GM21619 (cell line): ENCODE results near the gene ABCC1.
"Not testable (repeated sequence)": the region's sequence is repeated elsewhere in the genome, so short reads cannot be mapped to it uniquely, and the experiment has no call there.

Experiments used
- ATAC-seq: cut with Tn5 transposase; IDR thresholded peaks from one replicate; pipeline ENCODE4 v1.9.1; 2021; ENCODE audit not compliant: unreplicated experiment

Gene ABCC1

DNA sequence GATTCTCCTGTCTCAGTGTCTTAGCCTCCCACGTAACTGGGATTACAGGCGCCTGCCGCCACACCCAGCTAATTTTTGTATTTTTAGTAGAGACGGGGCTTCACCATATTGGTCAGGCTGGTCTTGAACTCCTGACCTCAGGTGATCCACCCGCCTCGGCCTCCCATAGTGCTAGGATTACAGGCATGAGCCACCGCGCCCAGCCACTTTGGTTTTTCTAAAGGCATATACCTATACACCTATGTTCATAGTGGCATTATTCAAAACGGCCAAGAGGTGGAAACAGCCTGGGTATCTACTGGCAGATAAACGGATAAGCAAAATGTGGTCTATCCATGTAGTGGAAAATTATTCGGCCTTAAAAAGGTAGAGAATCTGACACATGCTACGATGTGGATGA lies 203.6 kb downstream of the ABCC1 start:
- not testable (repeated sequence) for ATAC-seq

DNA sequence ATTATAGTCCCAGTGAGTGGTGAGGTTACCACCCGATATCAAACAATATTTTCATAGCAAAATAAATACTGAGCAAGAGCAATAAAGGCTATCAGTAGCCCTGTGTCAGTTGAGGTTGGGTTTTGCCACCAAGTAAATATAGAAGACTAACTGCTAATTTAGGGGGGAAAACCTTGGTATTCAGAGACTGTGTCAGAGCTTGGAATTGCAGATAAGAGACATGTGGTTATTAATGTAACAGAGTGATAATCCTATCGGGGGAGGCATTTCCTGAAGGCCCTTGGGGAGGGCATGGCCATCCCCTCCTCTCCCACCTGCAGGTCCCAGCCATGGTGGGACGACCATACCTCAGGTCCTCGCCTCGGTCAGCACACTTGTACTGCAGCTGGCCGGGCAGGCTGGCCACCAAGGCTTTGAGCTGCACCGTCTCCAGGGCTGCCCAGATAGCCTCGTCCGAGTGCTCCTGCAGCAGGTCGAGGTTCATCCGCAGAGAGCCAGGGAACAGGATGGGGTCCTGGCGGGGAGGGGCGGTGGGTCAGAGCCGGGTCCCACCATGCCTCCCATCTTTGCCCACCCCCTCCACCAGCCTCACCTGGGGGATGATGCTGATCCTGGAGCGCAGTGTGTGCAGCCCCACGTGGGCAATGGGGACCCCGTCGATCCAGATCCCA lies 205.0 kb downstream of the ABCC1 start:
- no peak for ATAC-seq

DNA sequence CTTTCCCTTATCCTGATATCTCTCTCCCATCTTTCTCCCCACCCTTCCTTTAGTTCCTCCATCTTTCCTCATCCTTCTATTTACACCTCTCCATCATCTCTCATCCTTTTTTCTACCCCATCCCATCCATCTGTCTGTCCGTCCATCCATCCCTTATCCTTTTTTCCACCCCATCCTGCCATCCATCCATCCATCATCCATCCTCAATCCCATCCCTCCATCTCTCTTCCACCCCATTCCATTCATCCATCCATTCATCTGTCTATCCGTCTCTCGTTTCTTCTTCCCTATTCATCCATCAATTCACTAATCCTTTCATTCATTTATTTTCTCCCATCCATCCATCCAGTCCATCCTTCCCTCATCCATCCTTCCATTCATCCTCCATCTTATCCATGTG lies 205.8 kb downstream of the ABCC1 start:
- no peak for ATAC-seq

DNA sequence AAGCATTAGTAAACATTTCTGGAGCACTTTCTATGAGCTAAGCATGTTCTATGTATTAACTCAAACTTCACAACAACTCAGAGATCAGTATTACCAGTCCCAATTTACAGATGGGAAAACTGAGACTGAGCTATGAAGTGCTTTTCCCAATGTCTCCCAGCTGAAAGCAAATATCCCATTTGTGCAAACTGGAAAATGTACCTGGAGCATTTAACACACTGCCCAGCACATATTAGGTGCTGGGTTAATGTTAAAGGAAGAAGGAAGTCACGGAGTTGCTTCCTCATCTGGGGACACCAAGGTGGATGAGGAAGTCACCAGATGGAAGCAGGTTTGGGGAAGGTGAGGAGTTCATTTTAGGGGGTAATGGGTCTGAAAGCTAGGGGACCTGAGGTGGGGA lies 207.8 kb downstream of the ABCC1 start:
- ATAC-seq, result no peak

DNA sequence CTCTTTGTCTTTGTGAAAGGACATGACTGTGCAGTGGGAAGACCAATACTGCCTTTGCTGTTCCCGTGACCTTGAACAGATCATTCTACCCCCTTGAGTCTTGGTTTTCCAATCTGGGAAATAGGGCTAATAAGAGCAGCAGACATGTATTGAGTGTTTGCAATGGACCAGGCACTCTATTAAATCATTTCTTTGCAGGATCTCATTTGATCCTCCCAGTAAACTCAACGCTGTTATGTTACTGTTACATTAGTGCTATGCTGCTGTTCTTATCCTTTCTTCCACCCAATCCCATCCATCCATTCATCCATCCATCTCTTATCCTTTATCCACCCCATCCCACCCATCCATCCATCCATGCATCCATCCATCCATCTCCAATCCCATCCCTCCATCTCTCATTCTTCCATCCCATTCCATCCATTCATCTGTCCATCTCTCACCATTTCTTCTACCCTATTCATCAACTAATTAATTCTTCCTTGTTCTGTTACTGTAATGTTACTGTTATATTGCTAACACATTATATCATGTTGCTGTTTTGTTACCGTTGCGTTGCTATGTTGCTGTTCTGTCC lies 208.8 kb downstream of the ABCC1 start:
- no peak for ATAC-seq

DNA sequence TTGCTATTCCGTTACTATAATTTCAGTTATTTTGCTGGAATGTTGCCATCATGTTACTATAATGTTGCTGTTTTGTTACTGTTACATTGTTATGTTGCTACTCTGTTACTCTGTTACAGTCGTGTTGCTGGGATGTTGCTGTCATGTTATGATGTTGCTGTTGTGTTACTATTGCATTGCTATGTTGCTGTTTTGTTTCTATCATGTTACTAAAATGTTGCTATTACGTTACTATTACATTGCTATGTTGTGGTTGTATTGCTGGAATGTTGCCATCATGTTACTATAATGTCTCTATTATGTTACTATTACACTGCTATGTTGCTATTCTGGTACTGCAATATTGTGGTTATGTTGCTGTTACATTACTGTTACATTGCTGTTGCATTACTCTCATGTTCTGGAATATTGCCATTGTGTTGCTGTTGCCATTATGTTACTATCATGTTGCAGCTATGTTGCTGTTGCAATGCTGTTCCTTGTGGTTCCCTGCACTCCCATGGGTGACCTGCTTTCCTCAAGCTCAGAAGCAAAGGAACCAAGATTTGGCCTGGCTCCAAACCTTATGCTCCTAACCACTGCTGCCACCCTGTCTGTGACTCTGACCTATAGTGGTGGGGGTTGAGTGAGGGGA lies 209.4 kb downstream of the ABCC1 start:
- ATAC-seq, result no peak

DNA sequence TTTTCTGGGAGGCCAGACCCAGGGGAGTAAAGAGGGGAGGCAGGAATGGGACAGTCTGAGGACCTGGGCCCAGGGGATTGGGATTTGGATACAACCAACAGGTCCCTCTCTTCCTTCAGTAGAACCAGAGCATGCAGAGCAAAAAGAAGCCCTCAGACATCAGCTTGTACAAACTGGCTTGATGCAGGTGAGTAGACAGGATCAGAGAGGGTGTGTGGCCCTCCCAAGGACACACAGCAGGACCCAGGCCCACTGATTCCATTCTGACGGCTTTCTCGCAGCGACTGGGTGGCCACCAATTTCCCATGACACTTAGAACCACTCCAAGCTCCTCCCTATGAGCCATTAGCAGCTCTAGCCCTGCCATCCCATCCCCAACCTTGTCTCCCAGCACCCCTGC lies 210.2 kb downstream of the ABCC1 start:
- ATAC-seq, result no peak

DNA sequence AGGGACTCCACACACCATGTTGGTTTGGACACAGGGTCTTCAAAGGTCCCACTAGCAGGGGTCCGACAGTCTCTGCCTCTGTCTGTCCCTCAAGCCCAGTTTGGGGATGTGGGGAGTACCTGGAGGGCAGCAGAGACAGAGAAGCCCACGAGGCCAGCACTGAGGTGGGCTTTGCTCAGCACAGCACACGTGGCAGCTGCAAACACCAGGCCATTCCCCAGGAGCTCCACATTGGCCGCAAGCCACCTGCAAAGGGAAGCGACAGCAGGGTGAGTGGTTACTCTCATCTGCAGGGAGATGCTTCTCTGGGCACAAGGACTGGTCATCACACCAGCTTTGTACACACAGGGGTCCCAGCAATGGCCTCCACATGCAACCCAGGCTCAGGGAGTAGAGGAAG lies 211.9 kb downstream of the ABCC1 start:
- no peak for ATAC-seq

DNA sequence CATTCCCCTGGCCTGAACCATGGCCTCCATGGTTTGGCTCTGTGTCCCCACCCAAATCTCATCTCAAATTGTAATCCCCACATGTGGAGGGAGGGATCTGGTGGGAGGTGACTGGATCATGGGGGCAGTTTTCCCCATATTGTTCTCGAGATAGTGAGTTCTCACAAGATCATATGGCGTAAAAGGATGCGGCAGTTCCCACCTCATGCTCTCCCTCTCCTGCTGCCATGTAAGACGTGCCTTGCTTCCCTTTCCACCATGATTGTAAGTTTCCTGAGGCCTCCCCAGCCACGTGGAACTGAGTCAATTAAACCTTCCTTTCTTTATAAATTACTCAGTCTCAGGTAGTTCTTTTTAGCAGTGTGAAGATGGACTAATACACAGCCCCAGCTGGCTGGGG lies 212.4 kb downstream of the ABCC1 start:
- ATAC-seq, result not testable (repeated sequence)

DNA sequence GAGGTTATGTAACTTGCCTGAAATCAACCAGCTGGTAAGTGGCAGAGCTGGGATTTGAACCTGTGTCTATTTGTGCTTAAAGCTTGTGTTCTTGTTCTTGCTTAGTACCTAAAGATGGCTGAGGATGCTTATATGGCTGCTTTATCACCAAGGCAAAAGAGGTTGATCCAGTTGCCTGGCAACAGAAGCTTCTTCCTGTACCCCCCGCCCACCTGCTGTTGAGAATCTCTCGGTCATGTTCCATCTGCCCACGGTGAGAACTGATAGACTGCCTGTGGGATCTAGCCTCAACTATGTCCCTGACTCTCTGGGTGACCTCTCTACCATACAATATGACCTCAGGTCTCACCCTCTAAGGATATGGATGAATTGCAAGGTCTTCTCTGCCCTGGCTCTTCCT lies 213.2 kb downstream of the ABCC1 start:
- ATAC-seq, result no peak

DNA sequence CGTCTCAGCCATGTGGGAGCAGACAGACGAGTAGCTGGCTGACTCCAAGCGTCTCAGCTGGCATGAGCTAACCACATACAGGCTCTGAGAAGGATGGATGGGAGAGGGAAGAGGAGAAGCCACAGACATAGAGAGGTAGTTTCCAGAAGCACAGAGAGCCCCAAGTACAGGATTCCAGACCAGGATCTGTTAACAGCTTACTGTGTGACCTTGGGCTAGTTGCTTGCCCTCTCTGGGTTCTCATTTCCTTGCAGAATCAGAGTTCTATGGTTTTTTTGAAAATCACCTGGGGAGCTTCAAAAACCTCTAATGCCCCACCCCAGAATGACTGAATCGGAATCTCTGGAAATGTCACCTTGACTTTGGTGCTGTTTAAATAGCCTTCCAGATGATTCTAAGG lies 213.7 kb downstream of the ABCC1 start:
- no peak for ATAC-seq

DNA sequence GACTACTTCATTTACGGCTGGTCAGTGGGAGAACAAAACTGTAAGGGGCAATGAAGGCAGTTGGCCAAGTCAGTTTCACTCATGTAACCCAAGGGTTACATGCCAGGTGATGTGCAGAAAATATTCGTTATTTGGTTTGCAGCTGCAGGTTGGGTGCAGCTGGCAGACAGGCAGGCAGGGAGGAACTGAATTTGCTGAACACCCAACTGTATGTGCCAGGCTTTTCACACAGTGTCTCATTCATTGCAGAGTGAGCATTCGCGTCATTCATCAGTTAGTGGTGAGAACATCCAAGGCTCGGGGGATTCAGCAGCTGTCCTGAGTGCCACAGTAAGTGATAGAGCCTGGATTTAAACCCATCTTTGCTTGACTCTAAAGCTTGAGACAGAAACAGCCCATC lies 214.2 kb downstream of the ABCC1 start:
- no peak for ATAC-seq

DNA sequence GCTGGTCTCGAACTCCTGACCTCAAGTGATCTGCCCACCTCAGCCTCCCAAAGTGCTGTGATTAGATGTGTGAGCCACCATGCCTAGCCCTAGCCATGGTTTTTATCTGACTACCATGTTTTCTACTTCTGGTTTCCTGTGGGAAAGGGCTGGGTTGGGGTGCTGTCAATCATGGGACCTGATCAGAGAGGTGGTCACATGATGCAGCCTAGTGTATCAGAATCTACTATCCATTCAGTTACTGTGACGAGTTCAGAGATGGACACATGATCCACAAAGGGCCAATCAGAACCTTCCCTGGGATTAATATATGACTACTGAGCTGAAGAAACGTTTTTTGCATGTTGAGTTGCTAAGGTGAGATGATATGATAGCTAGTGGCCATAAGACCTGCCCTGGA lies 214.8 kb downstream of the ABCC1 start:
- ATAC-seq, result no peak

DNA sequence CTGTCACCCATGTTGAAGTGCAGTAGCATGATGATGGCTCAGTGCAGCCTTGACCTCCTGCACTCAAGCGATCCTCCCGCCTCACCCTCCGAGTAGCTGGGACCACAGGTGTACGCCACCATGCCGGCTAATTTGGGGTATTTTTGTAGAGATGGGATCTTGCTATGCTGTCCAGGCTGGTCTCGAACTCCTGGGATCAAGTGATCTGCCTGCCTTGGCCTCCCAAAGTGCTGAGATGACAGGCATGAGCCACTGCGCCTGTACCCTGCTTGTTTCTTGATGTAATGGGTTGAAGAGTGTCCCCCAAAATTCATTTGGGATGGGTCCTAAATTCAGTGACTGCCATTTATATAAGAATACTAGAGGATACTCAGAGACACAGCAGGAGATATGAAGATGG lies 216.7 kb downstream of the ABCC1 start:
- no peak for ATAC-seq

DNA sequence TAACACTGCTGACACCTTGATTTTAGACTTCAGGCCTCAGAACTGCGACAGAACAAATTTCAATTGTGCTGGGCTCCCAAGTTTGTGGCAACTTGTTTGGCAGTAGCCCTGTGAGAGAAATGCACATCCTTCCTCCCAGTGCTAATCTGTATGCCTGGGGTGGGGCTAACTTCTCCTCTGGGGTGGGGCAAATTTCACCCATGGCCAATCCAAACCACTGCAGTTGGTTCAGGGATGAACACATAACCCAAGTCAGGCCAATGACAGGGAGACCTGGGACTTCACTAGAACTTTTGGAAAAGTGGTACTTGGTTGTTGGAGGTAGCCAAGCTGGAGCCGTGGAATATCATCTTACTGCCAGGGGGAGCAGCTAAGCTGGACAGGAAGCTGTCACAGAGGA lies 217.5 kb downstream of the ABCC1 start:
- no peak for ATAC-seq

DNA sequence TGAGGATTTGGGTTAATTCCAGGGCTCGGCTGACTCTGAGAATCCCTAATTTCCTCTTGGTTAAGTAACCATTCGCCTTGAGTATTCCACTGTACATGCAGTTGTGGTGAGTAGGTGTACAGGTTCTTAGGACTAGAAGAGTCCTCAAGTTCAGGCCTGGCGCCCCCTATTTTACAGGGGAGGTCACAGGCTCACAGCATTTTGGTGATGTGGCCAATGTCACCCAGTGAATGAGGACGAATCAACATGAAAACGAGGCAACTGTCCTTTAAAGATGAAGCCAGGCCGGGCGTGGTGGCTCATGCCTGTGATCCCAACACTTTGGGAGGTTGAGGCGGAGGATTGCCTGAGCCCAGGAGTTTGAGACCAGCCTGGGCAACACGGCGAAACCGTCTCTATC lies 218.5 kb downstream of the ABCC1 start:
- no peak for ATAC-seq

DNA sequence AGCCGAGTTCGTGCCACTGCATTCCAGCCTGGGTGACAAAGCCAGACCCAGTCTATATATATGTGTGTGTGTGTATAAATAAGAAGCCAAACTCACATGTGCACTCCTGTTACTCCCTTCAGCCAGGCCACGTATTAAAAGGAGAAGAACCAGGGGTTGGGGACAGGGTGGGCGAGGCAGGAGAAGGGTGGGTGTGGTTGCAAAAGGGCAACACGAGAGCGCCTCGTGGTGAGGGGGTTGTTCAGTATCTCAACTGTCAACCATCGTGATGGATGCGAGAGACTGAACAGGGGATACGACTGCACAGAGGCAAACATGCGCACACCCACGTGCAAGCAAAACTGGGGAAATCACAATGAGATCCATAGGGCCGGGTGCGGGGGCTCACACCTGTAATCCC lies 219.0 kb downstream of the ABCC1 start:
- ATAC-seq, result no peak

DNA sequence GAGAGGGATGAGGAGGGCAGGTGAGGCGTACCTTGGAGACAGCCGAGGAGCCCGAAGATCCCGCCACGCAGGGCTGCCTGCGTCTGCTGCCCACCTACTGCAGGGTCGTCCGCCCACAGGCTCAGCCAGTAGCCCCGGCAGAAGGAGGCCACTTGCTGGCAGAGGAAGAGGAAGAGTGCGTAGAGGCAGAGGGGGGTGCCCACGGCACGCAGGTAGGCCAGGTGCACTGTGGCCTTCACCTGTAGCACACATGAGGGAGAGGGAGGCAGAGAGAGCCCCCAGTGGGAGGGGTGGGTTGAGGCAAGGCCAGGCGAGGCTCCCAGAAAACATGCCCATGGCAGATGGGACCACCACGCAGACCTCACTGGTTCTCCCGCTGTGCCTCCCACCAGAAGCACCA lies 220.2 kb downstream of the ABCC1 start:
- no peak for ATAC-seq

DNA sequence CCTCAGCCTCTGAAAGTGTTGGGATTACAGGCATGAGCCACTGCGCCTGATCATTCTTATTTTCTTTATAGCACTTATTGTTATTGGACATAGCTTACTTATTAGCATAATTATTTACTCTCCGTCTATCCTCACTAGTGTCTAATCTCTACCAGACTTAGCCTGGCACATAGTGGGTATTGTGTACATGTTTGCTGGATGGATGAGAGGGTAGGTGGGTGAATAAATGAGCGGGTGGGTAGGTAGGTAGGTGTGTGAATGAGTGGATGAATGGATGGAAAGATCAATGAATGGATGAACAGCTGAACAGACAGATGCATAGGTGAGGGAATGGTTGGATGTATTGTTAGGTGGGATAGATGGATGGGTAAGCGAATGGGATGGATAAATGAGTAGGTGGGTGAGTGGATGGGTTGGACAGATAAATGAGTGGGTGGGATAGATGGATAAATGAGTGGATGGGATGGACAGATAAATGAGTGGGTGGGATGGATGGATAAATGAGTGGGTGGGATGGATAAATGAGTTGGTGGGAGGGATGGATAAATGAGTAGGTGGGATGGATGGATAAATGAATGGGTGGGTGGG lies 222.0 kb downstream of the ABCC1 start:
- no peak for ATAC-seq

DNA sequence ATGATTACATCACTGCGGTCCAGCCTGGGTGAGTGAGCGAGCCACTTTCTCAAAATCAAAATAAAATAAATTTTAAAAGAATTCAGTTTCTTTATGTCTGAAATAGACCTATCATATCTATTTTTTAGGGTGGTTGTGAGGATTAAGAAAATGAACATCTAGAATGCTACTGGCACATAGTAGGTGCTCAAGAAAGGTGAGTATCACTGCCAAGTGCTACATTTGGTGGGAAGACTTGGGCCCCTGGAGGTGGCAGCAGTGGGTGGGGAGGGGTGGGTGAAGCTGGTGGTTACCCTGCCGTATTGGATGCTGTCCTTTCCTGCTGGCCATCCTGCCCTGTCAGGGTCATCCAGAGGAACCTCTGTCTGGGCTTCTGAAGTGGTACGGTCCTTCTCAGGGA lies 223.6 kb downstream of the ABCC1 start:
- ATAC-seq, result no peak

DNA sequence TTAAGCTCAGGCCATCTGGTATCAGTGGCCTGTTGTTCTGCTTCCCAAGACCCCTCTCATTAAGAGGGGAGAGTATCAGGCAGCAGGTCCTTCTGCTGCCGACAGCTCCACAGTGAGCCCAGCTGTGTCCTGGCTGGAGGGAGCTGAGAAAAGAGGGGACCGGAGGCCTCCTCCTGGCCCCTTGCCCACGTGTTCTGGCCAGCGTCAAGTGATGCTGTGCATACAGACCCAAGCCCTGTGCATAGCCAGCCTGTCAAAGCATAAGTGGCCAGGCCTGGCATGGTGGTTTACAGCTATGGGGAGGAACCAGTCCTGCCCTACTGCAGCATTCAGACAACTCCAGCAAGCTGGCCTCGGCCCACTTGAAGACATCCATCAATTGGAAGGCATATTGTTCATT lies 225.9 kb downstream of the ABCC1 start:
- ATAC-seq, result no peak

DNA sequence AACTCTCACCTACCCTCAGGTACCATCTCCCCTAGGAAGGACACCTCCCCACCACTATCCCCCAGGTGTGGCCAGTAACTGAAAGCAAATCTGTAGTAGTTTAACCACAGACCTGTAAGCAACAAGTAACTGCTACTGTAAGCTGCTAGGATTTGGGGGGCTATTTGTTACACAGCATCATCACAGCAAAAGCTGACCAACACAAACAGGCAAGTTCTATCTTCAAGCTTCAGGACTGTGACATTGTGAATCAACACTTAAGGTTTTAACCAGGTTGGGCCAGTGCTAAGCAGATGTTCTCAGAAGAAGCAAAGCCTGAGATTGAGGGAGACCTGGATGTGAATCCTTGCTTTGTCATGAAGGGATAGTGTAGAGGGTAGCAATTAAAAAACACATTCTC lies 226.9 kb downstream of the ABCC1 start:
- ATAC-seq, result no peak
